Chondrocyte (in vitro differentiated cells): ENCODE data around the gene FAF1. TPM values are rescaled to one million over a fixed set of nuclear protein-coding genes. Genes with fewer than 3 reads are reported as not detected.

ENCODE experiments used
- DNase-seq: peaks from one replicate; pipeline ENCODE4 v3.0.0; 2021; ENCODE audit warnings: mixed read lengths, low spot score
- H3K27ac Mint-ChIP-seq: one replicate; pipeline ENCODE4 v1.8.0; 2021; ENCODE audit warnings: mild to moderate bottlenecking, moderate library complexity, mixed read lengths; ENCODE audit not compliant: unreplicated experiment
- H3K27me3 Mint-ChIP-seq: 2 replicates; pipeline ENCODE4 v1.8.0; 2021; ENCODE audit warnings: low read depth, mixed read lengths
- H3K36me3 Mint-ChIP-seq: 2 replicates; pipeline ENCODE4 v1.8.0; 2021; ENCODE audit warnings: low read depth, mixed read lengths
- H3K4me1 Mint-ChIP-seq: 2 replicates; pipeline ENCODE4 v1.8.0; 2021; ENCODE audit warnings: low read depth, mild to moderate bottlenecking, mixed read lengths
- H3K4me3 Mint-ChIP-seq: one replicate; pipeline ENCODE4 v1.8.0; 2021; ENCODE audit warnings: mild to moderate bottlenecking, moderate library complexity, mixed read lengths; ENCODE audit not compliant: unreplicated experiment
- H3K9me3 Mint-ChIP-seq: 2 replicates; pipeline ENCODE4 v1.8.0; 2021; ENCODE audit warnings: low read depth, mixed read lengths
- total RNA-seq: library from RNA; stranded (reverse); gene quantifications from 3 replicates; pipeline ENCODE4 v1.2.1, GENCODE V29; 2021
- TF ChIP-seq, protein P1 (sequence below): fragments of 200-600 bp; sonication (generic); IDR thresholded peaks from 2 replicates; pipeline ENCODE4 v1.5.0; 2021; ENCODE audit warnings: antibody characterized with exemption, mild to moderate bottlenecking, moderate library complexity

FAF1 gene
- total RNA-seq, 1 donor from 2014 or later, result 38.7 TPM

DNA sequence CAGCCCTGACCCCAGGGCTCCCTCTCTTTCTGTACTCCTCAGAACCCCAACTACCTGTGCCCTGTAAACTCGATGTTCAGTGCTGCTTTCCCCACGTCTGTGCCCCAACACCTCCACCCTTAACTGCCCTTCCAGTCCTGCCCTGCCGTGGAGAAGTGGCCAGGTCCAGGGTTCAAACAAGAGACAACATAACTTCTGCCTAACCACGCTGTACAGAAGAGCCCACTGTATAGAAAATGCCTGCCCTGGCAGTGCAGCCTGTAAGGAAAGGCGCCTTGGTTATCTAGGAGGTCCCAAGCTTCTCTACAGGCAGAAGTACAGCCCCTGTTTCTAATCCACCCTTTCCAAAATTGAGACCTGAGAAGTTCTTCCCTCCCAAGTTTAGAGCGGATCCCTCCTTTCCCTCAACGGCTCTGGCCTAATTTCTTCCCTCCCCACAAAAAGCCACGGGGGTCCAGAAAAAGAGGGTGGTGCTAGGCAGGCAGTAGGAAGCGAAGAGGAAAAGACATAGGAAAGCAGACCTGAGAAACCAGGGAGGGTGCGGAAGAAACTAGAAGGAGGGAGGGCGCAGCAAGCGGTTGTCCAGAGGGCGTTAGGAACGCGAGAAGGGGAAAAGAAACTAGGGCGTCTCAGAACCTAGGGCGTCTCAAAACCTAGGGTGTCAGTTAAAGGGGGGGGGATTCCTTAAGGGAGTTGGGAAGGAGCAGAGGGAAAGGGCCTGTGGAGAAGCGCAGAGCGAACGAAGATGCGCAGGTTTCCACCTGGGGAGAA is 540.0 kb downstream of the FAF1 start:
- Mint-ChIP-seq H3K27ac (peak overlapping the region; percentile 22), H3K27me3 (peaks cover 75% of the 10 kb centered on the region), H3K9me3 (no peaks in the 10 kb centered on the region), H3K4me1 (peaks cover 50% of the 10 kb centered on the region), H3K4me3 (peak overlapping the region; percentile 12), H3K36me3 (peaks cover 8% of the 10 kb centered on the region)
- DNase-seq, result no peak
- TF ChIP-seq, protein P1, sequence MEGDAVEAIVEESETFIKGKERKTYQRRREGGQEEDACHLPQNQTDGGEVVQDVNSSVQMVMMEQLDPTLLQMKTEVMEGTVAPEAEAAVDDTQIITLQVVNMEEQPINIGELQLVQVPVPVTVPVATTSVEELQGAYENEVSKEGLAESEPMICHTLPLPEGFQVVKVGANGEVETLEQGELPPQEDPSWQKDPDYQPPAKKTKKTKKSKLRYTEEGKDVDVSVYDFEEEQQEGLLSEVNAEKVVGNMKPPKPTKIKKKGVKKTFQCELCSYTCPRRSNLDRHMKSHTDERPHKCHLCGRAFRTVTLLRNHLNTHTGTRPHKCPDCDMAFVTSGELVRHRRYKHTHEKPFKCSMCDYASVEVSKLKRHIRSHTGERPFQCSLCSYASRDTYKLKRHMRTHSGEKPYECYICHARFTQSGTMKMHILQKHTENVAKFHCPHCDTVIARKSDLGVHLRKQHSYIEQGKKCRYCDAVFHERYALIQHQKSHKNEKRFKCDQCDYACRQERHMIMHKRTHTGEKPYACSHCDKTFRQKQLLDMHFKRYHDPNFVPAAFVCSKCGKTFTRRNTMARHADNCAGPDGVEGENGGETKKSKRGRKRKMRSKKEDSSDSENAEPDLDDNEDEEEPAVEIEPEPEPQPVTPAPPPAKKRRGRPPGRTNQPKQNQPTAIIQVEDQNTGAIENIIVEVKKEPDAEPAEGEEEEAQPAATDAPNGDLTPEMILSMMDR, result no peak

DNA sequence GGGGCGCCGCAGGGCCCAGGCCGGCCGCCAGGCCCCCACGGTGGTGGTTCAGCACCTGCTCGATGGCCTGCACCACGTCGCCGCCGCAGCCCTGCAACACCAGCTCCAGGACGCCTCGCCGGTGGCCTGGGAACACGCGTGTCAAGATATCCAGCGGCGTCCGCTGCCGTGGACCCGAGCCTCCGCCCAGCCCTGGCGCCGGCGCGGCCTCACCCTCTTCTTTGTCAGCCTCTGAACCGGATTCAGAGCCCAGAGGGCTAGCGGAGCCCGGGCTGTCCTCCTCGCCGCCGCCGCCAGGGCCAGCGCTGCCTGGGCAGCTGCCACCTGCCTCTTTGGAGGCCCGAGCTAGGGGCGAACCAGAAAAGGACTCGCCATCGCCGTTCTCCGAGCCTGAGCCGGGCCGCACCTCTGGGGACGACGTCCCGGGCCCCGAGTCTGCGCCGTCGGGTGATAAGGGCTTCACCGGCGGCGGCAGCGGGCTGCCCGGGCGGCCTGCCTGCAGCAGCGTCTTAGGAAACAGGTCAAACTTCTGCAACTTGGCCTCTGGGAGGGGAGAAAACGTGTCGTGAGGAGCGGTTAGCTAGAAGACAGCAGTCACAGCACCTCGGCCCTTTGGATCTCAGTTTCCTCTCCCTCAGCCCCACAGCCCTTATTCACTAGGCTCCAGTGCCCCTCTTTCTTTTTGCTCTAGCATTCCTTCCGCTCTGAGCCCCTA is 540.7 kb downstream of the FAF1 start:
- H3K9me3 Mint-ChIP-seq, result no peaks in the 10 kb centered on the region
- H3K4me3 Mint-ChIP-seq, result no peak overlapping the region
- peaks cover 75% of the 10 kb centered on the region for H3K27me3 Mint-ChIP-seq
- TF ChIP-seq, protein P1, result peak; percentile 45
- H3K27ac Mint-ChIP-seq, result no peak overlapping the region
- peaks cover 5% of the 10 kb centered on the region for H3K36me3 Mint-ChIP-seq
- peaks cover 45% of the 10 kb centered on the region for H3K4me1 Mint-ChIP-seq
- DNase-seq, result no peak

DNA sequence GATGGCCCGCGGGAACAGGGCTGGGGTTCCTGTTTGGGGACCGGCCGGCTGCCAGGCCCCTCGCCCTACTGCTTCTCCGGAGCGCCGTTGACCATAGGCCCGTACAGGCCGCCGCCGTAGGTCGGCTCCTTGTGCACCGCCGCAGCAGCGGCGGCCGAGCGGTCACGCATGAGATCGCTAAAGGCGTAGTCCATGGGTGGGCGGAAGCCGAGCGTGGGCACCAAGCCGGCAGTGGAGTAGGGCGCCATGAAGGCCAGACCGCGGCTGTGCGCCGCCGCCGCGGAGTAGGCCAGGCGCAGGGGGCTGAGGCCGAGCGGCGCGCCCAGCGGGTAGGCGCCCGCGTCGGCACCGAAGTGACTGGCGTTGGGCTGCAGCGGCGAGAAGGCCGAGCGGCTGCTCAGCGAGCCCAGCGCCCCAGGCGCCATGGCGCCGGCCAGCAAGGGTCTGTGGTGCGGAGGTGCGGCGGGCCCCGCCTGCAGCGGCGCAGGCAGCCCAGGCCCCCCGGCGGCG is 541.4 kb downstream of the FAF1 start:
- peak overlapping the region; percentile 56 for H3K4me3 Mint-ChIP-seq
- peaks cover 7% of the 10 kb centered on the region for H3K36me3 Mint-ChIP-seq
- H3K9me3 Mint-ChIP-seq, result peaks cover under 1% of the 10 kb centered on the region
- H3K4me1 Mint-ChIP-seq, result peaks cover 38% of the 10 kb centered on the region
- no peak overlapping the region for H3K27ac Mint-ChIP-seq
- H3K27me3 Mint-ChIP-seq, result peaks cover 75% of the 10 kb centered on the region
- no peak for DNase-seq
- TF ChIP-seq, protein P1, result no peak

DNA sequence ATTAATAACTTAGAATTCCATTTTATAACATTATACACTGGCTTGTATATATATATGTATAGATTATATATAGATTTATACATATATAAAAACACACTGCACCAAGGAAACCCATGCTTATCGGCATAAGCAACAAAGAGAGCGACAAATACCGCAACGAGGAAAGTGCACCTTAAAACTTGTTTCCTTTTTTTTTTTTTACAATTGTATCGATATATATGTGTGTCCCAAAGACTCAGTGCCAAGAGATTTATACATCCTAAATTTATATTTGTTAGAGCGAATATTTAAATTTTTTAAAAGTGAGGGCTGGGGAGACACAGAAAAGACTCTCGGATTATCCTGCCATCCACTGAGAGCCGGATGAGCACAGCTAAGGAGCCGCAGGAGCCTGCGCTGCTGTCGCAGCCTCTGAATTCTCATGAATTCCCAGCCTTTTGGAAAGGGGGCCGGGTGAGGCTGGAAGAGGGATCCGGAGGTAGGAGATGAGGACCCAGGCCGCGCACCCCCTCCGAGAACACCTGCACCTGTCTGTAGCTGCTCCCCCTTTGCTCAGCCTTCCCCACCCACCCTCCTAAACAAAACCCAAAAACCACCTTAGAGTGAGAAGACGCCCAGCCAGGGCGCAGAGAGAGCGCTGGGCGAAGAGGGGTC is 542.0 kb downstream of the FAF1 start:
- no peak for DNase-seq
- Mint-ChIP-seq H3K27ac (no peak overlapping the region), H3K27me3 (peaks cover 74% of the 10 kb centered on the region), H3K9me3 (peaks cover 3% of the 10 kb centered on the region), H3K4me3 (peak overlapping the region; percentile 56), H3K4me1 (peaks cover 33% of the 10 kb centered on the region), H3K36me3 (peaks cover 7% of the 10 kb centered on the region)
- TF ChIP-seq, protein P1, result no peak

DNA sequence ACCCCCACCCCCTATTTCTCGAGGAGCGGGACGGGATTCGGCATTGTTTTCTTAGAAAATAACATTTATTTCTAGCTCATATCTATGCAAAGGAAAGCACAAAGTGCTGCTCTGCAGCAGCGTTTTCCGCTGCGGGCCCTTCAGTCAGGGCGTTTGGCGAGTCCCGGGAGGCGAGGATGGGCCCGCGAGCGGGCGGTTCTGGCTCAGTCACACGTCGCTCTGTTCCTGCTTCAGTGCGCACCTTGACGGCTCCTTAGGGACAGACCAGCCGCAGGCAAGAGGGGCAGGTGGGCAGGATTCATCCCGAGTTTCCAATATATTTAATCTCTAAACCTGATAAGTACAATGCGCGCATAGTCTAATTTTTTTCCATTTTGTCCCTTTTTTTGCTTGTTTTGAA is 542.6 kb downstream of the FAF1 start:
- Mint-ChIP-seq H3K9me3 (peaks cover 6% of the 10 kb centered on the region), H3K27ac (no peak overlapping the region), H3K27me3 (peaks cover 74% of the 10 kb centered on the region), H3K36me3 (peaks cover 7% of the 10 kb centered on the region), H3K4me3 (no peak overlapping the region), H3K4me1 (peaks cover 29% of the 10 kb centered on the region)
- TF ChIP-seq, protein P1, result no peak
- no peak for DNase-seq
